H9 (cell line): ENCODE results near the gene SCYGR1. TPM values are rescaled to one million over a fixed set of nuclear protein-coding genes. Genes with fewer than 3 reads are reported as not detected.

Experiments used
- DNase-seq: peaks from one replicate; pipeline ENCODE4 v3.0.0-alpha.2; 2017
- H2AFZ ChIP-seq: one replicate; pipeline ENCODE4 v1.6.1; 2013; ENCODE audit warnings: mild to moderate bottlenecking, low read length, control low read depth, moderate library complexity
- H2AK5ac ChIP-seq: 2 replicates; pipeline ENCODE4 v1.6.1; 2013; ENCODE audit warnings: low read length, control low read depth, mixed read lengths; ENCODE audit not compliant: insufficient read length
- H2BK120ac ChIP-seq: one replicate; pipeline ENCODE4 v1.6.1; 2013; ENCODE audit warnings: low read depth, mild to moderate bottlenecking, low read length, control low read depth, inconsistent platforms; ENCODE audit not compliant: poor library complexity, severe bottlenecking
- H2BK12ac ChIP-seq: 2 replicates; pipeline ENCODE4 v1.6.1; 2013; ENCODE audit warnings: low read length, control low read depth, mixed read lengths, low read depth; ENCODE audit not compliant: insufficient read length
- H2BK15ac ChIP-seq: 2 replicates; pipeline ENCODE4 v1.6.1; 2013; ENCODE audit warnings: low read depth, low read length, control low read depth
- H2BK20ac ChIP-seq: one replicate; pipeline ENCODE4 v1.6.1; 2013; ENCODE audit warnings: low read depth, mild to moderate bottlenecking, low read length, control low read depth, inconsistent platforms; ENCODE audit not compliant: poor library complexity, severe bottlenecking
- H2BK5ac ChIP-seq: 2 replicates; pipeline ENCODE4 v1.6.1; 2013; ENCODE audit warnings: low read length, control low read depth, mixed read lengths; ENCODE audit not compliant: insufficient read length
- H3K14ac ChIP-seq: 2 replicates; pipeline ENCODE4 v1.6.1; 2013; ENCODE audit warnings: low read length, control low read depth; ENCODE audit not compliant: insufficient read depth
- H3K18ac ChIP-seq: 2 replicates; pipeline ENCODE4 v1.6.1; 2013; ENCODE audit warnings: low read depth, mild to moderate bottlenecking, mixed read lengths, low read length, control low read depth; ENCODE audit not compliant: insufficient read length
- H3K23ac ChIP-seq: 2 replicates; pipeline ENCODE4 v1.6.1; 2013; ENCODE audit warnings: low read length, control low read depth, mixed read lengths, low read depth; ENCODE audit not compliant: insufficient read length
- H3K23me2 ChIP-seq: 2 replicates; pipeline ENCODE4 v1.6.1; 2013; ENCODE audit warnings: low read depth, mild to moderate bottlenecking, mixed read lengths, low read length, control low read depth; ENCODE audit not compliant: insufficient read length, poor library complexity, severe bottlenecking
- H3K27ac ChIP-seq: 2 replicates; pipeline ENCODE4 v1.5.1; 2013; ENCODE audit warnings: low read length, control low read depth, mixed read lengths, low read depth; ENCODE audit not compliant: insufficient read length
- H3K27me3 ChIP-seq: 2 replicates; pipeline ENCODE4 v1.6.1; 2013; ENCODE audit warnings: low read length, control low read depth, inconsistent platforms; ENCODE audit not compliant: insufficient read depth
- H3K4ac ChIP-seq: 2 replicates; pipeline ENCODE4 v1.6.1; 2013; ENCODE audit warnings: low read depth, mild to moderate bottlenecking, control low read depth, inconsistent platforms, low read length, moderate library complexity
- H3K4me1 ChIP-seq: 2 replicates; pipeline ENCODE4 v1.6.1; 2013; ENCODE audit warnings: low read length, control low read depth, inconsistent platforms; ENCODE audit not compliant: insufficient read depth
- H3K4me2 ChIP-seq: 2 replicates; pipeline ENCODE4 v1.6.1; 2013; ENCODE audit warnings: low read length, control low read depth, mixed read lengths; ENCODE audit not compliant: insufficient read length, insufficient read depth
- H3K56ac ChIP-seq: 2 replicates; pipeline ENCODE4 v1.6.1; 2013; ENCODE audit warnings: low read depth, mild to moderate bottlenecking, mixed read lengths, low read length, control low read depth; ENCODE audit not compliant: insufficient read length
- H3K79me1 ChIP-seq: 2 replicates; pipeline ENCODE4 v1.6.1; 2013; ENCODE audit warnings: low read depth, mild to moderate bottlenecking, moderate library complexity, low read length, control low read depth, inconsistent platforms; ENCODE audit not compliant: insufficient read depth, poor library complexity, severe bottlenecking
- H3K79me2 ChIP-seq: 2 replicates; pipeline ENCODE4 v1.6.1; 2013; ENCODE audit warnings: low read length, control low read depth, inconsistent platforms; ENCODE audit not compliant: insufficient read depth
- H3K9ac ChIP-seq: 2 replicates; pipeline ENCODE4 v1.6.1; 2013; ENCODE audit warnings: low read length, control low read depth, mixed read lengths; ENCODE audit not compliant: insufficient read length; ENCODE audit errors: extremely low read depth
- H3K9me3 ChIP-seq: one replicate; pipeline ENCODE4 v1.6.1; 2013; ENCODE audit warnings: low read depth, low read length, inconsistent platforms; ENCODE audit not compliant: control insufficient read depth
- H3T11ph ChIP-seq: one replicate; pipeline ENCODE4 v1.6.1; 2013; ENCODE audit warnings: mild to moderate bottlenecking, low read length, control low read depth, inconsistent platforms
- H4K20me1 ChIP-seq: one replicate; pipeline ENCODE4 v1.6.1; 2013; ENCODE audit not compliant: control insufficient read depth, insufficient read length, insufficient read depth
- H4K5ac ChIP-seq: 2 replicates; pipeline ENCODE4 v1.6.1; 2013; ENCODE audit warnings: low read depth, mild to moderate bottlenecking, mixed read lengths, low read length, control low read depth; ENCODE audit not compliant: insufficient read length
- H4K8ac ChIP-seq: replicated peaks from 2 replicates; pipeline ENCODE4 v1.6.1; 2013; ENCODE audit warnings: low read length, control low read depth, mixed read lengths, low read depth; ENCODE audit not compliant: insufficient read length
- H4K91ac ChIP-seq: 2 replicates; pipeline ENCODE4 v1.6.1; 2013; ENCODE audit warnings: low read depth, mild to moderate bottlenecking, moderate library complexity, mixed read lengths, low read length, control low read depth; ENCODE audit not compliant: insufficient read length
- H3K27ac Mint-ChIP-seq, 3 experiments: 2 replicates in 2 of 3; 3 replicates in 1 of 3; pipeline ENCODE4 v1.8.0; 2020 to 2021; ENCODE audit warnings: mixed read lengths in 3 of 3, mild to moderate bottlenecking in 1 of 3, moderate library complexity in 1 of 3
- H3K27me3 Mint-ChIP-seq: 2 replicates; pipeline ENCODE4 v1.8.0; 2021; ENCODE audit warnings: low read depth, mild to moderate bottlenecking, moderate library complexity, mixed read lengths
- H3K36me3 Mint-ChIP-seq, 3 experiments: 2 replicates in 2 of 3; 3 replicates in 1 of 3; pipeline ENCODE4 v1.8.0; 2020 to 2021; ENCODE audit warnings: low read depth in 3 of 3, mixed read lengths in 3 of 3; ENCODE audit not compliant: insufficient read depth in 1 of 3
- H3K4me1 Mint-ChIP-seq, 2 experiments: 2 replicates each; pipeline ENCODE4 v1.8.0; 2020; ENCODE audit warnings: mixed read lengths in 2 of 2
- H3K4me3 Mint-ChIP-seq, 2 experiments: 2 replicates in 1 of 2; 3 replicates in 1 of 2; pipeline ENCODE4 v1.8.0; 2020 to 2021; ENCODE audit warnings: mild to moderate bottlenecking in 2 of 2, mixed read lengths in 2 of 2, moderate library complexity in 1 of 2
- H3K9me3 Mint-ChIP-seq, 2 experiments: 2 replicates in 1 of 2; 3 replicates in 1 of 2; pipeline ENCODE4 v1.8.0; 2020; ENCODE audit warnings: mild to moderate bottlenecking in 2 of 2, mixed read lengths in 2 of 2, moderate library complexity in 1 of 2
- WGBS: extraction: QIAGEN DNeasy Blood & Tissue Kit; methylation state at CpG from one replicate; pipeline ENCODE4 v1.1.7; 2013; ENCODE audit warnings: missing lambda C conversion rate, low lambda C conversion rate, mixed read lengths; ENCODE audit not compliant: insufficient read length; ENCODE audit errors: extremely low coverage; 5-methylcytosine and 5-hydroxymethylcytosine counted together
- total RNA-seq: library from RNA; stranded (reverse); gene quantifications from 2 replicates; pipeline ENCODE4 v1.2.1, GENCODE V29; 2021
- TF ChIP-seq, protein P1 (sequence below): fragments of 200-600 bp; sonication (generic); conservative IDR thresholded peaks from 3 replicates; pipeline ENCODE4 v1.8.0; 2021; ENCODE audit warnings: antibody characterized with exemption, mild to moderate bottlenecking

Gene SCYGR1
- total RNA-seq, 1 experiment from 2014 or later = not detected

DNA sequence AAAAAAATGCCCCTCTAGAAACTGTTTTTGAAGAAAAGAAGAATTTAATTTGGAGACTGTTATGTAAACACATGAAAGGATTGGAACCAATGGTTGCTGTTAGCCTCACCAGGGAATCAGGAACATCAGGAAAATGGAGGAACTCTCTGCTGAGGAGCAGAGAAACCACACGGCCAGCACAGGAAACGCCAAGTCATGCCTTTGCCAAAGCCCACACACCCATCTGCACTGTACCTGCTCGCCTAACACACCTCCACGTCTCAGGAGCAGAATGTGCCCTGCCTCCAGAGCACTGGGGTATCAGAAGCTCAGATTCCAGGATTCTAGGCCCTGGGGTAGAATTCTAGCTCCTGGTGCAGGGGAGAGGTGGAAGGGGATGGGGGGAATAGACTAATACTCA is 9.8 kb upstream of the SCYGR1 start:
- Histone ChIP-seq H2BK15ac (no peak overlapping the region), H3K27me3 (no peaks in the 10 kb centered on the region), H3K23ac (no peak overlapping the region), H3K27ac (no peak overlapping the region), H4K5ac (no peak overlapping the region), H2BK5ac (peak overlapping the region; percentile 61), H4K20me1 (no peaks in the 10 kb centered on the region), H2AK5ac (no peak overlapping the region), H3T11ph (no peak overlapping the region), H4K91ac (no peak overlapping the region), H4K8ac (no peak overlapping the region), H3K14ac (no peak overlapping the region), H3K56ac (no peak overlapping the region), H3K79me2 (no peaks in the 10 kb centered on the region), H3K23me2 (no peaks in the 10 kb centered on the region), H3K9ac (no peak overlapping the region), H3K4me2 (no peak overlapping the region), H2BK120ac (no peak overlapping the region), H3K79me1 (no peaks in the 10 kb centered on the region), H3K18ac (no peak overlapping the region), H2AFZ (no peak overlapping the region), H3K4ac (no peak overlapping the region), H2BK12ac (no peak overlapping the region), H3K4me1 (no peaks in the 10 kb centered on the region; the same call in 1 of the 2 replicates), H2BK20ac (no peak overlapping the region), H3K9me3 (no peaks in the 10 kb centered on the region)
- WGBS = no CpG with 5 or more reads among the region's 4 CpGs
- H3K4me3 Mint-ChIP-seq = no peak overlapping the region
- TF ChIP-seq, protein P1, sequence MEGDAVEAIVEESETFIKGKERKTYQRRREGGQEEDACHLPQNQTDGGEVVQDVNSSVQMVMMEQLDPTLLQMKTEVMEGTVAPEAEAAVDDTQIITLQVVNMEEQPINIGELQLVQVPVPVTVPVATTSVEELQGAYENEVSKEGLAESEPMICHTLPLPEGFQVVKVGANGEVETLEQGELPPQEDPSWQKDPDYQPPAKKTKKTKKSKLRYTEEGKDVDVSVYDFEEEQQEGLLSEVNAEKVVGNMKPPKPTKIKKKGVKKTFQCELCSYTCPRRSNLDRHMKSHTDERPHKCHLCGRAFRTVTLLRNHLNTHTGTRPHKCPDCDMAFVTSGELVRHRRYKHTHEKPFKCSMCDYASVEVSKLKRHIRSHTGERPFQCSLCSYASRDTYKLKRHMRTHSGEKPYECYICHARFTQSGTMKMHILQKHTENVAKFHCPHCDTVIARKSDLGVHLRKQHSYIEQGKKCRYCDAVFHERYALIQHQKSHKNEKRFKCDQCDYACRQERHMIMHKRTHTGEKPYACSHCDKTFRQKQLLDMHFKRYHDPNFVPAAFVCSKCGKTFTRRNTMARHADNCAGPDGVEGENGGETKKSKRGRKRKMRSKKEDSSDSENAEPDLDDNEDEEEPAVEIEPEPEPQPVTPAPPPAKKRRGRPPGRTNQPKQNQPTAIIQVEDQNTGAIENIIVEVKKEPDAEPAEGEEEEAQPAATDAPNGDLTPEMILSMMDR = no peak
- no peak for DNase-seq
- peaks cover 5 to 13% of the 10 kb centered on the region in 2 experiments for H3K4me1 Mint-ChIP-seq
- no peaks in the 10 kb centered on the region for H3K9me3 Mint-ChIP-seq
- no peak overlapping the region; a peak in 1 of 7 replicates for H3K27ac Mint-ChIP-seq
- H3K27me3 Mint-ChIP-seq = no peaks in the 10 kb centered on the region
- no peaks in the 10 kb centered on the region for H3K36me3 Mint-ChIP-seq
